Measurements from ENCODE around the gene PXYLP1.

- no peak for TF ChIP-seq EP300 (IDR thresholded peaks at IDR 0.05)
- no peak for TF ChIP-seq CTCF (IDR thresholded peaks at IDR 0.05)
- TF ChIP-seq POLR2A (IDR thresholded peaks at IDR 0.05), result no peak
Observed at GRCh38 chr3:141261472-141262307, 30.1 kb downstream of the PXYLP1 start.

All from sigmoid colon (tissue), 4 donors.